HepG2 (cell line): ENCODE data around the gene GPER1. TPM values are rescaled to one million over a fixed set of nuclear protein-coding genes. Genes with fewer than 3 reads are reported as not detected.

Experiments
- AKAP8 ChIP-seq: sonication (generic); formaldehyde crosslinking; IDR thresholded peaks from 2 replicates; pipeline ENCODE4 v1.5.1; 2020; ENCODE audit warnings: mild to moderate bottlenecking, missing genetic modification reagents
- JUNB ChIP-seq: sonication (generic); formaldehyde crosslinking; IDR thresholded peaks from 2 replicates; pipeline ENCODE4 v1.8.0; 2022; ENCODE audit warnings: missing genetic modification reagents, mild to moderate bottlenecking, borderline replicate concordance
- KLF16 ChIP-seq, 2 experiments: sonication (generic) in 1 of 2; formaldehyde crosslinking in 1 of 2; IDR thresholded peaks; 2 replicates each; pipeline versions ENCODE4 v1.6.1 to v1.8.0; 2016 to 2023; ENCODE audit warnings: missing genetic modification reagents in 2 of 2, missing compliant biosample characterization in 1 of 2
- MED13 ChIP-seq: sonication (generic); formaldehyde crosslinking; IDR thresholded peaks from 2 replicates; pipeline ENCODE4 v1.5.0; 2020; ENCODE audit warnings: missing genetic modification reagents
- PHF20 ChIP-seq: sonication (generic); formaldehyde crosslinking; IDR thresholded peaks from 2 replicates; pipeline ENCODE4 v1.5.0; 2020; ENCODE audit warnings: mild to moderate bottlenecking, missing genetic modification reagents
- POLR2G ChIP-seq: fragments of 200-400 bp; formaldehyde crosslinking; IDR thresholded peaks from 2 replicates; pipeline ENCODE4 v1.6.1; 2018; ENCODE audit warnings: mild to moderate bottlenecking, low read depth, low read length, moderate library complexity
- SALL1 ChIP-seq: sonication (generic); formaldehyde crosslinking; IDR thresholded peaks from 2 replicates; pipeline ENCODE4 v1.8.0; 2022; ENCODE audit warnings: mild to moderate bottlenecking, missing genetic modification reagents
- SIN3A ChIP-seq: IDR thresholded peaks from 2 replicates; pipeline ENCODE4 v1.6.1; 2011; ENCODE audit warnings: low read depth, mild to moderate bottlenecking, control low read depth, low read length, borderline replicate concordance
- TCF7 ChIP-seq: sonication (generic); IDR thresholded peaks from 2 replicates; pipeline ENCODE4 v1.6.1; 2016; ENCODE audit warnings: antibody characterized with exemption, low read depth
- ZKSCAN5 ChIP-seq: sonication (generic); formaldehyde crosslinking; IDR thresholded peaks from 2 replicates; pipeline ENCODE4 v1.5.1; 2020; ENCODE audit warnings: mild to moderate bottlenecking, missing genetic modification reagents
- ZNF234 ChIP-seq: sonication (generic); formaldehyde crosslinking; conservative IDR thresholded peaks from 2 replicates; pipeline ENCODE4 v1.5.1; 2020; ENCODE audit warnings: mild to moderate bottlenecking, missing genetic modification reagents
- ZNF24 ChIP-seq: fragments of 450-650 bp; IDR thresholded peaks from 2 replicates; pipeline ENCODE4 v1.6.1; 2017; ENCODE audit warnings: antibody characterized with exemption, mild to moderate bottlenecking
- ZNF468 ChIP-seq: sonication (generic); formaldehyde crosslinking; IDR thresholded peaks from 2 replicates; pipeline ENCODE4 v1.8.0; 2022; ENCODE audit warnings: mild to moderate bottlenecking, moderate library complexity, missing genetic modification reagents
- ZNF777 ChIP-seq: sonication (generic); formaldehyde crosslinking; IDR thresholded peaks from 2 replicates; pipeline ENCODE4 v1.4.0; 2020; ENCODE audit warnings: missing genetic modification reagents
- ZSCAN21 ChIP-seq: sonication (generic); formaldehyde crosslinking; IDR thresholded peaks from 2 replicates; pipeline ENCODE4 v1.8.0; 2022; ENCODE audit warnings: mild to moderate bottlenecking, missing genetic modification reagents, moderate library complexity, borderline replicate concordance
- polyA plus RNA-seq, 8 experiments: library from polyadenylated mRNA; depleted of rRNA in 3 of 8; stranded (reverse) in 7 of 8; unstranded in 1 of 8; fragments of >200 nt; fragmentation: Illumina TruSeq in 4 of 8; extraction: Trizol in 4 of 8; gene quantifications; 2 replicates each; pipeline versions ENCODE4 v1.2.1 to v1.2.3, GENCODE V29; 2011 to 2016; ENCODE audit warnings: low read depth in 4 of 8, missing spikeins in 1 of 8, mixed read lengths in 1 of 8; ENCODE audit not compliant: insufficient read depth in 1 of 8
- total RNA-seq, 5 experiments: library from RNA; depleted of rRNA; stranded (reverse); fragments of >200 nt; fragmentation: Illumina TruSeq; extraction: Trizol; gene quantifications; 2 replicates each; pipeline ENCODE4 v1.2.3, GENCODE V29; 2016; ENCODE audit warnings: low read depth in 1 of 5
- TF ChIP-seq, protein P1 (sequence below): sonication (generic); formaldehyde crosslinking; IDR thresholded peaks from 2 replicates; pipeline ENCODE4 v1.5.1; 2020; ENCODE audit warnings: mild to moderate bottlenecking, missing genetic modification reagents, borderline replicate concordance
- TF ChIP-seq, protein P2 (sequence below): sonication (generic); formaldehyde crosslinking; IDR thresholded peaks from 2 replicates; pipeline ENCODE4 v1.8.1; 2023; ENCODE audit warnings: missing genetic modification reagents, mild to moderate bottlenecking, borderline replicate concordance
- TF ChIP-seq, protein P3 (sequence below): sonication (generic); formaldehyde crosslinking; IDR thresholded peaks from 2 replicates; pipeline ENCODE4 v1.9.0; 2021; ENCODE audit warnings: missing genetic modification reagents, mild to moderate bottlenecking, borderline replicate concordance
- TF ChIP-seq, protein P4 (sequence below): sonication (generic); formaldehyde crosslinking; IDR thresholded peaks from 2 replicates; pipeline ENCODE4 v1.5.0; 2020; ENCODE audit warnings: missing genetic modification reagents, mild to moderate bottlenecking, borderline replicate concordance

GPER1 gene
- total and polyA plus RNA-seq, 2 of the 13 experiments (the other 11 are each of a cell fraction or from before 2014, with no cell fraction given), result 12.7 to 19.7 TPM

DNA sequence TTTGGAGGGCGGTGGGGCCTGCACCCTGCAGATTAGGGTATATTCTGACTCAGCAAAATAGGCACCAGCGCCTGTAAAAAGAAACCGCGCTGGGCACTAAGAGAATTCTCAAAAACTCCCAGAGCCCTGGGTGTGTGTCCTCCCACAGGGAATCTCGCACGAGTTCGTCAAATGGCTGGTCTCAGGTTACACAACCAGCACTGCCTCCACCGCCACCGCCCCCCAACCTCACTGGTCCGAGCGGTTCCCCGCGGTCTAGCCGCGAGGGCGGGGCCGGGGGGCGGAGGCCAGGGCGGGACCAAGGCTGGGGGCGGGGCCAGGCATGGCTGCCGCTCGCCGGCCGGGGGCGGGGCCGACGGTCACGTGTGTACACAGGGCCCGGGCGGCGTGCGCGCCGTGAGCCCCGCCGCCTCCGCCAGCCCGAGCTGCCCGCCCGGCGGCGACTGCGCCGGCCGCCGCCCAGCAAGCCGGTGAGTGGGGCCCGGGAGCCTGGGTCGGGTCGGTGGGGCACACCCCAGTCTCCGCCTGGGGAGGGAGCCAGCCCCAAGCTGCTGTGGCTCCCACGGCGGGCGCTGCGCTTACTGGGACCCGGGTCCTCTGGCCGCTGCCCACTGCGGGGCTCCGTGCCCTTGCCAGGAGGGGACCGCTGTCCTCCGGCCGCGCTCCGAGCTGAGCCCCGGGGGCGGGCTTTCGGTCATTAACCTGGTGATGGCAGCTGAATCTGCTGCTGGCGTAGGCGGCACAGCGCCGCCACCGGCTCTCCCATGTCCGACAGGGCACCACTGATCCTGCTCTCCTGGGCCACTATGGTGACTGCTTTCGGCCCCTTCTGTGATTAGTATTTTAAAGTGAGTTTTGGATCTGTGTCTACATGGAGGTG, 43.5 kb upstream of the GPER1 start, which contains the start of gene GPR146 (continued):
- TF ChIP-seq, protein P1, sequence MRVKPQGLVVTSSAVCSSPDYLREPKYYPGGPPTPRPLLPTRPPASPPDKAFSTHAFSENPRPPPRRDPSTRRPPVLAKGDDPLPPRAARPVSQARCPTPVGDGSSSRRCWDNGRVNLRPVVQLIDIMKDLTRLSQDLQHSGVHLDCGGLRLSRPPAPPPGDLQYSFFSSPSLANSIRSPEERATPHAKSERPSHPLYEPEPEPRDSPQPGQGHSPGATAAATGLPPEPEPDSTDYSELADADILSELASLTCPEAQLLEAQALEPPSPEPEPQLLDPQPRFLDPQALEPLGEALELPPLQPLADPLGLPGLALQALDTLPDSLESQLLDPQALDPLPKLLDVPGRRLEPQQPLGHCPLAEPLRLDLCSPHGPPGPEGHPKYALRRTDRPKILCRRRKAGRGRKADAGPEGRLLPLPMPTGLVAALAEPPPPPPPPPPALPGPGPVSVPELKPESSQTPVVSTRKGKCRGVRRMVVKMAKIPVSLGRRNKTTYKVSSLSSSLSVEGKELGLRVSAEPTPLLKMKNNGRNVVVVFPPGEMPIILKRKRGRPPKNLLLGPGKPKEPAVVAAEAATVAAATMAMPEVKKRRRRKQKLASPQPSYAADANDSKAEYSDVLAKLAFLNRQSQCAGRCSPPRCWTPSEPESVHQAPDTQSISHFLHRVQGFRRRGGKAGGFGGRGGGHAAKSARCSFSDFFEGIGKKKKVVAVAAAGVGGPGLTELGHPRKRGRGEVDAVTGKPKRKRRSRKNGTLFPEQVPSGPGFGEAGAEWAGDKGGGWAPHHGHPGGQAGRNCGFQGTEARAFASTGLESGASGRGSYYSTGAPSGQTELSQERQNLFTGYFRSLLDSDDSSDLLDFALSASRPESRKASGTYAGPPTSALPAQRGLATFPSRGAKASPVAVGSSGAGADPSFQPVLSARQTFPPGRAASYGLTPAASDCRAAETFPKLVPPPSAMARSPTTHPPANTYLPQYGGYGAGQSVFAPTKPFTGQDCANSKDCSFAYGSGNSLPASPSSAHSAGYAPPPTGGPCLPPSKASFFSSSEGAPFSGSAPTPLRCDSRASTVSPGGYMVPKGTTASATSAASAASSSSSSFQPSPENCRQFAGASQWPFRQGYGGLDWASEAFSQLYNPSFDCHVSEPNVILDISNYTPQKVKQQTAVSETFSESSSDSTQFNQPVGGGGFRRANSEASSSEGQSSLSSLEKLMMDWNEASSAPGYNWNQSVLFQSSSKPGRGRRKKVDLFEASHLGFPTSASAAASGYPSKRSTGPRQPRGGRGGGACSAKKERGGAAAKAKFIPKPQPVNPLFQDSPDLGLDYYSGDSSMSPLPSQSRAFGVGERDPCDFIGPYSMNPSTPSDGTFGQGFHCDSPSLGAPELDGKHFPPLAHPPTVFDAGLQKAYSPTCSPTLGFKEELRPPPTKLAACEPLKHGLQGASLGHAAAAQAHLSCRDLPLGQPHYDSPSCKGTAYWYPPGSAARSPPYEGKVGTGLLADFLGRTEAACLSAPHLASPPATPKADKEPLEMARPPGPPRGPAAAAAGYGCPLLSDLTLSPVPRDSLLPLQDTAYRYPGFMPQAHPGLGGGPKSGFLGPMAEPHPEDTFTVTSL, result no peak
- TF ChIP-seq ZNF234 (CRISPR knock-in tag) (no peak), ZNF468 (no peak), POLR2G (peak; percentile 69), ZSCAN21 (peak; percentile 50), PHF20 (CRISPR knock-in tag) (no peak), SALL1 (peak; percentile 33; the same call in 1 of the 2 replicates), ZNF24 (no peak), JUNB (CRISPR knock-in tag) (no peak), MED13 (CRISPR knock-in tag) (no peak), SIN3A (peak; percentile 71; the same call in 1 of the 2 replicates), AKAP8 (CRISPR knock-in tag) (no peak; the same call in 1 of the 2 replicates), KLF16 (CRISPR knock-in tag; IDR thresholded peaks at IDR 0.05) (no peak; a peak in 1 of 4 replicates), ZKSCAN5 (no peak), ZNF777 (no peak), TCF7 (no peak)
- TF ChIP-seq, protein P2, sequence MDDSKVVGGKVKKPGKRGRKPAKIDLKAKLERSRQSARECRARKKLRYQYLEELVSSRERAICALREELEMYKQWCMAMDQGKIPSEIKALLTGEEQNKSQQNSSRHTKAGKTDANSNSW (CRISPR knock-in tag), result no peak
- TF ChIP-seq, protein P3, sequence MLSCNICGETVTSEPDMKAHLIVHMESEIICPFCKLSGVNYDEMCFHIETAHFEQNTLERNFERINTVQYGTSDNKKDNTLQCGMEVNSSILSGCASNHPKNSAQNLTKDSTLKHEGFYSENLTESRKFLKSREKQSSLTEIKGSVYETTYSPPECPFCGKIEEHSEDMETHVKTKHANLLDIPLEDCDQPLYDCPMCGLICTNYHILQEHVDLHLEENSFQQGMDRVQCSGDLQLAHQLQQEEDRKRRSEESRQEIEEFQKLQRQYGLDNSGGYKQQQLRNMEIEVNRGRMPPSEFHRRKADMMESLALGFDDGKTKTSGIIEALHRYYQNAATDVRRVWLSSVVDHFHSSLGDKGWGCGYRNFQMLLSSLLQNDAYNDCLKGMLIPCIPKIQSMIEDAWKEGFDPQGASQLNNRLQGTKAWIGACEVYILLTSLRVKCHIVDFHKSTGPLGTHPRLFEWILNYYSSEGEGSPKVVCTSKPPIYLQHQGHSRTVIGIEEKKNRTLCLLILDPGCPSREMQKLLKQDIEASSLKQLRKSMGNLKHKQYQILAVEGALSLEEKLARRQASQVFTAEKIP (CRISPR knock-in tag), result no peak
- TF ChIP-seq, protein P4, sequence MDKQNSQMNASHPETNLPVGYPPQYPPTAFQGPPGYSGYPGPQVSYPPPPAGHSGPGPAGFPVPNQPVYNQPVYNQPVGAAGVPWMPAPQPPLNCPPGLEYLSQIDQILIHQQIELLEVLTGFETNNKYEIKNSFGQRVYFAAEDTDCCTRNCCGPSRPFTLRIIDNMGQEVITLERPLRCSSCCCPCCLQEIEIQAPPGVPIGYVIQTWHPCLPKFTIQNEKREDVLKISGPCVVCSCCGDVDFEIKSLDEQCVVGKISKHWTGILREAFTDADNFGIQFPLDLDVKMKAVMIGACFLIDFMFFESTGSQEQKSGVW (CRISPR knock-in tag), result no peak
